H9 (cell line): ENCODE results near the gene C9. TPM values are rescaled to one million over a fixed set of nuclear protein-coding genes. Genes with fewer than 3 reads are reported as not detected.
A peak's percentile ranks its signal among the peaks of the same experiment; 100 is the strongest.

Experiments
- DNase-seq: peaks from one replicate; pipeline ENCODE4 v3.0.0-alpha.2; 2017
- H2AFZ ChIP-seq: one replicate; pipeline ENCODE4 v1.6.1; 2013; ENCODE audit warnings: mild to moderate bottlenecking, low read length, control low read depth, moderate library complexity
- H2AK5ac ChIP-seq: 2 replicates; pipeline ENCODE4 v1.6.1; 2013; ENCODE audit warnings: low read length, control low read depth, mixed read lengths; ENCODE audit not compliant: insufficient read length
- H2BK120ac ChIP-seq: one replicate; pipeline ENCODE4 v1.6.1; 2013; ENCODE audit warnings: low read depth, mild to moderate bottlenecking, low read length, control low read depth, inconsistent platforms; ENCODE audit not compliant: poor library complexity, severe bottlenecking
- H2BK12ac ChIP-seq: 2 replicates; pipeline ENCODE4 v1.6.1; 2013; ENCODE audit warnings: low read length, control low read depth, mixed read lengths, low read depth; ENCODE audit not compliant: insufficient read length
- H2BK15ac ChIP-seq: 2 replicates; pipeline ENCODE4 v1.6.1; 2013; ENCODE audit warnings: low read depth, low read length, control low read depth
- H2BK20ac ChIP-seq: one replicate; pipeline ENCODE4 v1.6.1; 2013; ENCODE audit warnings: low read depth, mild to moderate bottlenecking, low read length, control low read depth, inconsistent platforms; ENCODE audit not compliant: poor library complexity, severe bottlenecking
- H2BK5ac ChIP-seq: 2 replicates; pipeline ENCODE4 v1.6.1; 2013; ENCODE audit warnings: low read length, control low read depth, mixed read lengths; ENCODE audit not compliant: insufficient read length
- H3K14ac ChIP-seq: 2 replicates; pipeline ENCODE4 v1.6.1; 2013; ENCODE audit warnings: low read length, control low read depth; ENCODE audit not compliant: insufficient read depth
- H3K18ac ChIP-seq: 2 replicates; pipeline ENCODE4 v1.6.1; 2013; ENCODE audit warnings: low read depth, mild to moderate bottlenecking, mixed read lengths, low read length, control low read depth; ENCODE audit not compliant: insufficient read length
- H3K23ac ChIP-seq: 2 replicates; pipeline ENCODE4 v1.6.1; 2013; ENCODE audit warnings: low read length, control low read depth, mixed read lengths, low read depth; ENCODE audit not compliant: insufficient read length
- H3K23me2 ChIP-seq: 2 replicates; pipeline ENCODE4 v1.6.1; 2013; ENCODE audit warnings: low read depth, mild to moderate bottlenecking, mixed read lengths, low read length, control low read depth; ENCODE audit not compliant: insufficient read length, poor library complexity, severe bottlenecking
- H3K27ac ChIP-seq: 2 replicates; pipeline ENCODE4 v1.5.1; 2013; ENCODE audit warnings: low read length, control low read depth, mixed read lengths, low read depth; ENCODE audit not compliant: insufficient read length
- H3K27me3 ChIP-seq: 2 replicates; pipeline ENCODE4 v1.6.1; 2013; ENCODE audit warnings: low read length, control low read depth, inconsistent platforms; ENCODE audit not compliant: insufficient read depth
- H3K4ac ChIP-seq: 2 replicates; pipeline ENCODE4 v1.6.1; 2013; ENCODE audit warnings: low read depth, mild to moderate bottlenecking, control low read depth, inconsistent platforms, low read length, moderate library complexity
- H3K4me1 ChIP-seq: 2 replicates; pipeline ENCODE4 v1.6.1; 2013; ENCODE audit warnings: low read length, control low read depth, inconsistent platforms; ENCODE audit not compliant: insufficient read depth
- H3K4me2 ChIP-seq: 2 replicates; pipeline ENCODE4 v1.6.1; 2013; ENCODE audit warnings: low read length, control low read depth, mixed read lengths; ENCODE audit not compliant: insufficient read length, insufficient read depth
- H3K56ac ChIP-seq: 2 replicates; pipeline ENCODE4 v1.6.1; 2013; ENCODE audit warnings: low read depth, mild to moderate bottlenecking, mixed read lengths, low read length, control low read depth; ENCODE audit not compliant: insufficient read length
- H3K79me1 ChIP-seq: 2 replicates; pipeline ENCODE4 v1.6.1; 2013; ENCODE audit warnings: low read depth, mild to moderate bottlenecking, moderate library complexity, low read length, control low read depth, inconsistent platforms; ENCODE audit not compliant: insufficient read depth, poor library complexity, severe bottlenecking
- H3K79me2 ChIP-seq: 2 replicates; pipeline ENCODE4 v1.6.1; 2013; ENCODE audit warnings: low read length, control low read depth, inconsistent platforms; ENCODE audit not compliant: insufficient read depth
- H3K9ac ChIP-seq: 2 replicates; pipeline ENCODE4 v1.6.1; 2013; ENCODE audit warnings: low read length, control low read depth, mixed read lengths; ENCODE audit not compliant: insufficient read length; ENCODE audit errors: extremely low read depth
- H3K9me3 ChIP-seq: one replicate; pipeline ENCODE4 v1.6.1; 2013; ENCODE audit warnings: low read depth, low read length, inconsistent platforms; ENCODE audit not compliant: control insufficient read depth
- H3T11ph ChIP-seq: one replicate; pipeline ENCODE4 v1.6.1; 2013; ENCODE audit warnings: mild to moderate bottlenecking, low read length, control low read depth, inconsistent platforms
- H4K20me1 ChIP-seq: one replicate; pipeline ENCODE4 v1.6.1; 2013; ENCODE audit not compliant: control insufficient read depth, insufficient read length, insufficient read depth
- H4K5ac ChIP-seq: 2 replicates; pipeline ENCODE4 v1.6.1; 2013; ENCODE audit warnings: low read depth, mild to moderate bottlenecking, mixed read lengths, low read length, control low read depth; ENCODE audit not compliant: insufficient read length
- H4K8ac ChIP-seq: replicated peaks from 2 replicates; pipeline ENCODE4 v1.6.1; 2013; ENCODE audit warnings: low read length, control low read depth, mixed read lengths, low read depth; ENCODE audit not compliant: insufficient read length
- H4K91ac ChIP-seq: 2 replicates; pipeline ENCODE4 v1.6.1; 2013; ENCODE audit warnings: low read depth, mild to moderate bottlenecking, moderate library complexity, mixed read lengths, low read length, control low read depth; ENCODE audit not compliant: insufficient read length
- H3K27ac Mint-ChIP-seq, 3 experiments: 2 replicates in 2 of 3; 3 replicates in 1 of 3; pipeline ENCODE4 v1.8.0; 2020 to 2021; ENCODE audit warnings: mixed read lengths in 3 of 3, mild to moderate bottlenecking in 1 of 3, moderate library complexity in 1 of 3
- H3K27me3 Mint-ChIP-seq: 2 replicates; pipeline ENCODE4 v1.8.0; 2021; ENCODE audit warnings: low read depth, mild to moderate bottlenecking, moderate library complexity, mixed read lengths
- H3K36me3 Mint-ChIP-seq, 3 experiments: 2 replicates in 2 of 3; 3 replicates in 1 of 3; pipeline ENCODE4 v1.8.0; 2020 to 2021; ENCODE audit warnings: low read depth in 3 of 3, mixed read lengths in 3 of 3; ENCODE audit not compliant: insufficient read depth in 1 of 3
- H3K4me1 Mint-ChIP-seq, 2 experiments: 2 replicates each; pipeline ENCODE4 v1.8.0; 2020; ENCODE audit warnings: mixed read lengths in 2 of 2
- H3K4me3 Mint-ChIP-seq, 2 experiments: 2 replicates in 1 of 2; 3 replicates in 1 of 2; pipeline ENCODE4 v1.8.0; 2020 to 2021; ENCODE audit warnings: mild to moderate bottlenecking in 2 of 2, mixed read lengths in 2 of 2, moderate library complexity in 1 of 2
- H3K9me3 Mint-ChIP-seq, 2 experiments: 2 replicates in 1 of 2; 3 replicates in 1 of 2; pipeline ENCODE4 v1.8.0; 2020; ENCODE audit warnings: mild to moderate bottlenecking in 2 of 2, mixed read lengths in 2 of 2, moderate library complexity in 1 of 2
- CTCF ChIP-seq: fragments of 200-600 bp; sonication (generic); conservative IDR thresholded peaks from 3 replicates; pipeline ENCODE4 v1.8.0; 2021; ENCODE audit warnings: antibody characterized with exemption, mild to moderate bottlenecking
- WGBS: extraction: QIAGEN DNeasy Blood & Tissue Kit; methylation state at CpG from one replicate; pipeline ENCODE4 v1.1.7; 2013; ENCODE audit warnings: missing lambda C conversion rate, low lambda C conversion rate, mixed read lengths; ENCODE audit not compliant: insufficient read length; ENCODE audit errors: extremely low coverage; 5-methylcytosine and 5-hydroxymethylcytosine counted together
- total RNA-seq: library from RNA; stranded (reverse); gene quantifications from 2 replicates; pipeline ENCODE4 v1.2.1, GENCODE V29; 2021

The C9 gene
- total RNA-seq, 1 experiment from 2014 or later: not detected

- H2BK15ac ChIP-seq: no peak overlapping the region
- H2BK120ac ChIP-seq: no peak overlapping the region
- Mint-ChIP-seq H3K27ac (no peak overlapping the region), H3K36me3 (peaks cover 0 to 8% (median 6%) of the 10 kb centered on the region in 3 experiments; a peak in 3 of 7 replicates), H3K4me1 (peaks cover 16 to 19% of the 10 kb centered on the region in 2 experiments), H3K9me3 (peaks cover 6 to 15% of the 10 kb centered on the region in 2 experiments; a peak in 4 of 5 replicates), H3K27me3 (no peaks in the 10 kb centered on the region), H3K4me3 (no peak overlapping the region)
- no peak overlapping the region for H3K4ac ChIP-seq
- no peaks in the 10 kb centered on the region for H4K20me1 ChIP-seq
- H3K4me1 ChIP-seq: no peaks in the 10 kb centered on the region; the same call in 1 of the 2 replicates
- no peaks in the 10 kb centered on the region for H3K23me2 ChIP-seq
- DNase-seq: no peak
- H3K9ac ChIP-seq: no peak overlapping the region
- no peak overlapping the region for H3T11ph ChIP-seq
- no peak overlapping the region for H3K27ac ChIP-seq
- no peak overlapping the region for H2BK12ac ChIP-seq
- no peak overlapping the region for H2AFZ ChIP-seq
- WGBS: no CpG with 5 or more reads among the region's 8 CpGs
- no peaks in the 10 kb centered on the region for H3K79me2 ChIP-seq
- H3K79me1 ChIP-seq: no peaks in the 10 kb centered on the region
- H3K18ac ChIP-seq: no peak overlapping the region
- H3K23ac ChIP-seq: no peak overlapping the region
- H4K8ac ChIP-seq: no peak overlapping the region
- no peak for TF ChIP-seq CTCF
- H3K4me2 ChIP-seq: no peak overlapping the region
- no peak overlapping the region for H2BK5ac ChIP-seq
- no peaks in the 10 kb centered on the region for H3K9me3 ChIP-seq
- H2AK5ac ChIP-seq: no peak overlapping the region
- no peak overlapping the region for H2BK20ac ChIP-seq
- no peak overlapping the region for H3K56ac ChIP-seq
- H4K5ac ChIP-seq: no peak overlapping the region
- no peaks in the 10 kb centered on the region for H3K27me3 ChIP-seq
- H3K14ac ChIP-seq: 0 out of 2 replicates have a peak overlapping the region, but pooled peaks have one; percentile 29
- H4K91ac ChIP-seq: no peak overlapping the region
These were observed 1.6 kb downstream of the C9 start for GRCh38 chr5:39362646-39363045.
